SIG-M5 treated with dmso at 0.1 percent for 504 hours (cell line): ENCODE results near the gene NDST1.

Source experiments
- DNase-seq: peaks from one replicate; lab custom pipeline; 2025; ENCODE audit not compliant: unreplicated experiment; lab: John Stamatoyannopoulos, UW

NDST1 gene

GRCh38 chr5:150522504-150523414, 14.8 kb downstream of the NDST1 start:
- DNase-seq, result no peak

GRCh38 chr5:150523472-150524350, 15.8 kb downstream of the NDST1 start:
- DNase-seq, result peak; percentile 59

- DNase-seq, result no peak
Observed at GRCh38 chr5:150525163-150525562, 17.2 kb downstream of the NDST1 start.

DNA sequence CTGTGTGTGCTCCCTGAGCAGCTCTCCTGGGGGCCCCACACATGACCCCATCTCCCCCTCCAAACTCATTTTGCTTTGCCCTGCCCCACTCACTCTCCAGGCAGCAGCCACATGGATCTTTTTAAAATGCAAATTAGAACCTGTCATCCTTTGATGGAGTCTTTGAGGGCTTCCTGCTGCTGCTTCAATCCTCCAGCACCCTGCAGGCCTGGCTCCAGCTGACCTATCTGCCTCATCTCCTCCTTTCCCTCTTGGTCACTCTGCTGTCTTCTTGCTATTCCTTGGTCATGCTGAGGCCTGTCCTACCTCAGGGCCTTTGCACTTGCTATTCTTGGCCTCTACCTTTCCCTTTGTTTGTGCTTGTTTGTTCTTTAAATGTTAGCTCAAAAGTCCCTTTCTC, 17.9 kb downstream of the NDST1 start:
- DNase-seq, result no peak

- no peak for DNase-seq
Observed at GRCh38 chr5:150527038-150527437, 19.1 kb downstream of the NDST1 start.

GRCh38 chr5:150527808-150528207, 19.9 kb downstream of the NDST1 start:
- DNase-seq, result no peak

- no peak for DNase-seq
Observed at GRCh38 chr5:150528924-150529546, 21.1 kb downstream of the NDST1 start.

DNA sequence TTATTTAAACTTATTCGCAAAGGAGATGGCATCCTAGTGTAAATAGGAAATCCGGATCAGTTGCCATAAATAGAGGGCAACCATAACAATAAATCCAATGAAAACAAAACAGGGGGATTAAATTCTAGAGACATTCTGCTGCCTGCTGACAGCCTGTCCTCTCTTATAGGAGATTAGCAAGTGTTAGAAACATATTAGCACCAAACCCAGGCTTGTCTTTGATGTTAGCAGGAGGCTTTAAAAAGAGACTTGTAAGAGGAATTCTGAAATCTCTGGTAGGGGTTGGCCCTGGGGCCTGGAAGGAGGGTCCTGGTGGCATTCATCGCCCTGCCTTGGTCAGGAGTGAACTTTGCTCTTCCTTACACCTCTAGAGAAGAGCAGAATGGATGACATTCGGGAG, 21.6 kb downstream of the NDST1 start:
- no peak for DNase-seq

- no peak for DNase-seq
Observed at GRCh38 chr5:150530423-150530822, 22.5 kb downstream of the NDST1 start.

- no peak for DNase-seq
Observed at GRCh38 chr5:150530951-150531588, 23.1 kb downstream of the NDST1 start.

- DNase-seq, result no peak
Observed at GRCh38 chr5:150531686-150532085, 23.8 kb downstream of the NDST1 start.

GRCh38 chr5:150532151-150532550, 24.2 kb downstream of the NDST1 start:
- no peak for DNase-seq

- no peak for DNase-seq
Observed at GRCh38 chr5:150532996-150533395, 25.1 kb downstream of the NDST1 start.

DNA sequence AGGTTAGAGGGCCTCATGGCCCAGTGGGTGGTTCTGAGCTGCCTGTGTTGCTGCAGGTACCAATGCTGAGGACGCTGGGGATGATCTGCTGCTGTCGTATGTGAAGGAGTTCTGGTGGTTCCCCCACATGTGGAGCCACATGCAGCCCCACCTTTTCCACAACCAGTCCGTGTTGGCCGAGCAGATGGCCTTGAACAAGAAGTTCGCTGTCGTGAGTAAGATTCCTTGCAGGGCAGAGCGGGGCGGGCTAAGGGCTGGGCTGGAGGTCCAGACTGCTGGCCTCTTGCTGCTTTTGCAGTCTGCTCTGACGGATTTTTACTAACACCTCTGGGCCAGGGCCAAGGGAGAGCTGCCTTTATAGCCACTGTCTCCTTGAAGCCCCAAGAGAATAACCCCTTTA, 26.9 kb downstream of the NDST1 start:
- DNase-seq, result no peak

GRCh38 chr5:150535611-150536010, 27.7 kb downstream of the NDST1 start:
- DNase-seq, result no peak

DNA sequence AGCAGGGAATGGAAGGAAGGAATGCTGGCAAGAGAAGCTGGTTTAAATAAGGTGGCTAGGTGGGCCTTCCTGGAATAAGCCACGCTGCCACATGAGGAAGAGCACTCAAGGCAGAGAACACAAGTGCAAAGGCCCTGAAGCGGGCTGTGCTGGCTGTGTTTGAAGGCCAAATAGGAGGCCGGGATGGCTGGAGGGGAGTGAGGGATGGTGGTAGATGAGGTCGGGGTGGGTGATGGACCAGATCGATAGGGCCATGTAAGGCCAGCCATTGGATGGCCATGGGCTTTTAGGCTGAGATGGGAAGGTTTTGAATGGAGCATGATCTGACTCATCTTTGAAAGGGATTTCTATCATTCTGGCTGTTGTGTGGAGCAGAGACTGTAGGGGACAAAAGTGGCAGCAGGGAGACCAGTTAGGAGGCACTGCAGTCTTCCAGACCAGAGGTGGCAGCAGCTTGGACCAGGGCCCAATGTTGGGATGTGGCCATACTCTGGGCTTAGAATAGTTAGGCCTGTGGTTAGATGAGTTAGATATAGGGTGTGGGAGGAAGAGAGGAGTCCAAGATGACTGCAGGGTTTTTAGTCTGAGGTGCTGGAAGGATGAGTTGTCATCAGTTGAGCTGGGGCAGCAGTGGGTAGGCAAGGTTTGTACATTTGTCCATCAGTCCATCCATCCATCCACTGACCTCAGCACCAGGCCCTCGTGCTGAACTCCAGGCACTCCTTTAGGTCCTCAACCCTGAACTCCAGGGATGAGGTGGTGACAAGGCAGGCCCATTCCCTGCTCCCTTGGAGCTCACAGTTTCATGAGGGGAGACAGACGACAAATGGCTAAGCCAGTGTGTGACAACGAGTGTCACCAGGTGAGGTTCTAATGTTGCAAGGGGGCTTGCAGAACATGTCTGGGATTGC, 30.3 kb downstream of the NDST1 start:
- no peak for DNase-seq

- no peak for DNase-seq
Observed at GRCh38 chr5:150539206-150539605, 31.3 kb downstream of the NDST1 start.

- no peak for DNase-seq
Observed at GRCh38 chr5:150540042-150540441, 32.1 kb downstream of the NDST1 start.

DNA sequence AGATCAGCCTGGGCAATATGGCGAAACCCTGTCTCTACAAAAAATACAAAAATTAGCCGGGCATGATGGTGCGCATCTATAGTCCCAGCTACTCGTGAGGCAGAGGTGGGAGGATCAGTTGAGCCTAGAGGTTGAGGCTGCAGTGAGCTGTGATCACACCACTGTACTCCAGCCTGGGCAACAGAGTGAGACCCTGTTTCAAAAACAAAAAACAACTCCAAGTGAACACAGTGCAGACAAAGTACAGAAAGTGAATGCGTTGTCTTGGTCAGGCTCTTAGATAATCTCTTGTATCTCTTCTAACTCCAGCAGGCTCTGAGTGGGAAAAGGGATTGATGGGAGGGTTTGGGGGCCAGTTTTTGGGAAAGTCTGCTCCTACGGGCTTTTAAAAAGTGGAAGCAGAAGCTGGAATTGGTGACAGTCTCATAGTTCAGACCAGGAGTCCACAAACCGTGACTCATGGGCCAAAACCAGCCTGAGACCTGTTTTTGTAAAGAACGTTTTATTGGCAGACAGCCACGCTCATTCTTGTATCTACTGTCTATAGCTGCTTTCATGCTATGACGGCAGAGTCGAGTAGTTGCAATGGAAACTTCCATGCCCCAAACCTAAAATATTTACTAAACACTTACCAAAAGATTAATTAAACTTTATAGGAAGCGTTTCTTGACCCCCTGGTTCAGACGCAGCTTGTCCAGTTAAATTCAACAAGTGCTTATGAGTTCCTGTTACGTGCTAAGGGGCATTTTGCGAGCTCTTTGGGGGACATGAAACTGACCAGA, 32.9 kb downstream of the NDST1 start:
- DNase-seq, result no peak
